ENCODE results near the gene NKD2.

- no peak for TF ChIP-seq CTCF (IDR thresholded peaks at IDR 0.05)
- no peak for TF ChIP-seq POLR2A (IDR thresholded peaks at IDR 0.05; ENCODE audit: low read length)
Observed at GRCh38 chr5:959581-960531, 48.7 kb upstream of the NKD2 start.

All from A549 (cell line).